Measurements from ENCODE around the gene MCM10. TPM values are rescaled to one million over a fixed set of nuclear protein-coding genes. Genes with fewer than 3 reads are reported as not detected.

MCM10 gene
- total RNA-seq, 4 donors from 2014 or later = 2.3 to 9.2 (median 4.0) TPM

GRCh38 chr10:13188593-13188992 is 27.2 kb downstream of the MCM10 start:
- H3K9me3 ChIP-seq = no peaks in the 10 kb centered on the region
- H3K4me3 ChIP-seq = no peak overlapping the region
- intact Hi-C loops (cut with DNase I) = no loop called here
- H3K4me1 ChIP-seq = peaks cover 0 to 16% (median 0%) of the 10 kb centered on the region in 3 donors
- H3K27ac ChIP-seq = no peak overlapping the region
- no peak for DNase-seq
- no peaks in the 10 kb centered on the region for H3K27me3 ChIP-seq
- TF ChIP-seq CTCF (IDR thresholded peaks at IDR 0.05) = no peak
- TF ChIP-seq POLR2A (IDR thresholded peaks at IDR 0.05) = no peak
- H3K36me3 ChIP-seq = no peaks in the 10 kb centered on the region
- 93 to 100% methylated on average over 4 to 8 of the region's 10 CpGs for WGBS, 2 donors

- H3K27ac ChIP-seq = no peak overlapping the region
- whole genome bisulfite sequencing, 2 donors = 41 to 69% methylated on average over 4 of the region's 4 CpGs
- peaks cover 0 to 10% (median 0%) of the 10 kb centered on the region in 3 donors for H3K4me1 ChIP-seq
- no peaks in the 10 kb centered on the region for H3K36me3 ChIP-seq
- intact Hi-C loops (cut with DNase I) = no loop called here
- no peaks in the 10 kb centered on the region for H3K27me3 ChIP-seq
- no peak overlapping the region for H3K4me3 ChIP-seq
- DNase-seq = no peak
- TF ChIP-seq POLR2A (IDR thresholded peaks at IDR 0.05) (no peak), CTCF (IDR thresholded peaks at IDR 0.05) (no peak)
- H3K9me3 ChIP-seq = no peaks in the 10 kb centered on the region
Measured at GRCh38 chr10:13189961-13190360, 28.6 kb downstream of the MCM10 start.

- TF ChIP-seq POLR2A (IDR thresholded peaks at IDR 0.05) = no peak
- TF ChIP-seq CTCF (IDR thresholded peaks at IDR 0.05) = no peak
- Histone ChIP-seq H3K4me3 (no peak overlapping the region), H3K27me3 (no peaks in the 10 kb centered on the region), H3K36me3 (no peaks in the 10 kb centered on the region), H3K9me3 (no peaks in the 10 kb centered on the region), H3K27ac (no peak overlapping the region), H3K4me1 (peaks cover 0 to 4% (median 0%) of the 10 kb centered on the region in 3 donors)
- no peak for DNase-seq
- 63 to 75% methylated on average over 3 of the region's 3 CpGs for WGBS, 2 donors
- intact Hi-C loops (cut with DNase I) = no loop called here
Measured at GRCh38 chr10:13190816-13191215, 29.5 kb downstream of the MCM10 start.

- H3K9me3 ChIP-seq = no peaks in the 10 kb centered on the region
- no peaks in the 10 kb centered on the region for H3K36me3 ChIP-seq
- no peaks in the 10 kb centered on the region for H3K27me3 ChIP-seq
- intact Hi-C loops (cut with DNase I) = no loop called here
- peaks cover 0 to 3% (median 0%) of the 10 kb centered on the region in 3 donors for H3K4me1 ChIP-seq
- TF ChIP-seq CTCF (IDR thresholded peaks at IDR 0.05) = no peak
- TF ChIP-seq POLR2A (IDR thresholded peaks at IDR 0.05) = no peak
- no peak for DNase-seq
- H3K27ac ChIP-seq = no peak overlapping the region
- H3K4me3 ChIP-seq = no peak overlapping the region
- WGBS, 2 donors = 90 to 97% methylated on average over 5 of the region's 5 CpGs
Measured at GRCh38 chr10:13191362-13191761, 30.0 kb downstream of the MCM10 start.

- H3K4me3 ChIP-seq = no peak overlapping the region
- intact Hi-C loops (cut with DNase I) = no loop called here
- no peaks in the 10 kb centered on the region for H3K27me3 ChIP-seq
- no peaks in the 10 kb centered on the region for H3K36me3 ChIP-seq
- TF ChIP-seq CTCF (IDR thresholded peaks at IDR 0.05) (no peak), POLR2A (IDR thresholded peaks at IDR 0.05) (no peak)
- WGBS, 2 donors = 86 to 92% methylated on average over 7 of the region's 7 CpGs
- H3K4me1 ChIP-seq = peaks cover 0 to 3% (median 0%) of the 10 kb centered on the region in 3 donors
- no peak for DNase-seq
- no peaks in the 10 kb centered on the region for H3K9me3 ChIP-seq
- no peak overlapping the region for H3K27ac ChIP-seq
Measured at GRCh38 chr10:13193637-13194036, 32.3 kb downstream of the MCM10 start.
